Measurements from ENCODE around the gene CTDSP1.

DNA sequence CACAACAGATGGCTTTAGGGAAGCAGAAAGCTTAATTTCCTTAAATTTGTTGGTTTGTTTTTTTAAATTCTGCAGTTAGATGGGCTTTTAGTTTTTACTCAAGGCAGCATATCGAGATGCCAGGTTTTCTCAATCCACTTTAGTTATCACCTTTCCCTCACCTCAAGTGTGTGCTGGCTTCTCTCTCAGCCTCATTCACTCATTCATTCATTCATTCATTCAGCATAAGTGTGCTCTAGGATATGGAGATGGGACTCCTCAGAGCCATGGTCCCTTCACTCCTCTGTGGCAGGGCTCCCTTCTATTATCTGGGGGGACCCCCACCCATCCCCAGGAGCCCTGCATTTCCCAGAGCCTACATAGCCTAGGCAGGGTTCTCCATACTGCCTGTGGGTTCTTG lies 38.3 kb downstream of the CTDSP1 start:
- TF ChIP-seq, protein P1, sequence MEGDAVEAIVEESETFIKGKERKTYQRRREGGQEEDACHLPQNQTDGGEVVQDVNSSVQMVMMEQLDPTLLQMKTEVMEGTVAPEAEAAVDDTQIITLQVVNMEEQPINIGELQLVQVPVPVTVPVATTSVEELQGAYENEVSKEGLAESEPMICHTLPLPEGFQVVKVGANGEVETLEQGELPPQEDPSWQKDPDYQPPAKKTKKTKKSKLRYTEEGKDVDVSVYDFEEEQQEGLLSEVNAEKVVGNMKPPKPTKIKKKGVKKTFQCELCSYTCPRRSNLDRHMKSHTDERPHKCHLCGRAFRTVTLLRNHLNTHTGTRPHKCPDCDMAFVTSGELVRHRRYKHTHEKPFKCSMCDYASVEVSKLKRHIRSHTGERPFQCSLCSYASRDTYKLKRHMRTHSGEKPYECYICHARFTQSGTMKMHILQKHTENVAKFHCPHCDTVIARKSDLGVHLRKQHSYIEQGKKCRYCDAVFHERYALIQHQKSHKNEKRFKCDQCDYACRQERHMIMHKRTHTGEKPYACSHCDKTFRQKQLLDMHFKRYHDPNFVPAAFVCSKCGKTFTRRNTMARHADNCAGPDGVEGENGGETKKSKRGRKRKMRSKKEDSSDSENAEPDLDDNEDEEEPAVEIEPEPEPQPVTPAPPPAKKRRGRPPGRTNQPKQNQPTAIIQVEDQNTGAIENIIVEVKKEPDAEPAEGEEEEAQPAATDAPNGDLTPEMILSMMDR (IDR thresholded peaks at IDR 0.05) = no peak
- no peak for TF ChIP-seq EZH2 (IDR thresholded peaks at IDR 0.05; ENCODE audit: borderline replicate concordance, insufficient read depth, low read depth, low read length, poor library complexity, severe bottlenecking)

Measured in B cell (primary cell).